C4-2B (cell line): ENCODE measurements around the gene MDH1B.

Experiments used
- ZFX ChIP-seq: fragments of 450-650 bp; IDR thresholded peaks from 2 replicates; pipeline ENCODE4 v1.6.1; 2017
- TF ChIP-seq, protein P1 (sequence below): fragments of 450-650 bp; conservative IDR thresholded peaks from 2 replicates; pipeline ENCODE4 v1.5.1; 2017; ENCODE audit warnings: mild to moderate bottlenecking

DNA sequence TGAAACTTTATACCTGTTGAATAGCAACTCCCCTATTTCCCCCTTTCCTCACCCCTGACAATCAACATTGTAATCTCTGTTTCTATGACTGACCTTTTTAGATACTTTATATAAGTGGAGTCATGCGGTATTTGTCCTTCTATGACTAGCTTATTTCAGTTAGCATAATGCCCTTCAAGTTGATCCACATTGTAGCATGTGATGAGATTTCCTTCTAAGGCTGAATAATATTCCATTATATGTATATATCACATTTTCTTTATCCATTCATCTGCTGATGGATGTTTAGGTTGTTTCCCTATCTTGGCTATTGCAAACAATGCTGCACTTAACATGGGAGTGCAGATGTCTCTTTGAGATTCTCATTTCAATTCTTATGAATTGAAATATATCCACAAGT, 9.7 kb upstream of the MDH1B start:
- TF ChIP-seq, protein P1, sequence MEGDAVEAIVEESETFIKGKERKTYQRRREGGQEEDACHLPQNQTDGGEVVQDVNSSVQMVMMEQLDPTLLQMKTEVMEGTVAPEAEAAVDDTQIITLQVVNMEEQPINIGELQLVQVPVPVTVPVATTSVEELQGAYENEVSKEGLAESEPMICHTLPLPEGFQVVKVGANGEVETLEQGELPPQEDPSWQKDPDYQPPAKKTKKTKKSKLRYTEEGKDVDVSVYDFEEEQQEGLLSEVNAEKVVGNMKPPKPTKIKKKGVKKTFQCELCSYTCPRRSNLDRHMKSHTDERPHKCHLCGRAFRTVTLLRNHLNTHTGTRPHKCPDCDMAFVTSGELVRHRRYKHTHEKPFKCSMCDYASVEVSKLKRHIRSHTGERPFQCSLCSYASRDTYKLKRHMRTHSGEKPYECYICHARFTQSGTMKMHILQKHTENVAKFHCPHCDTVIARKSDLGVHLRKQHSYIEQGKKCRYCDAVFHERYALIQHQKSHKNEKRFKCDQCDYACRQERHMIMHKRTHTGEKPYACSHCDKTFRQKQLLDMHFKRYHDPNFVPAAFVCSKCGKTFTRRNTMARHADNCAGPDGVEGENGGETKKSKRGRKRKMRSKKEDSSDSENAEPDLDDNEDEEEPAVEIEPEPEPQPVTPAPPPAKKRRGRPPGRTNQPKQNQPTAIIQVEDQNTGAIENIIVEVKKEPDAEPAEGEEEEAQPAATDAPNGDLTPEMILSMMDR = no peak
- TF ChIP-seq ZFX = no peak
